MM.1S (cell line): ENCODE measurements around the gene RCSD1.

ENCODE experiments used
- EZH2 ChIP-seq: fragments of 300-600 bp; sonication (generic); optimal IDR thresholded peaks from 2 replicates; pipeline ENCODE3; 2017; ENCODE audit warnings: low read depth, mild to moderate bottlenecking, antibody characterized with exemption, low read length, mixed read lengths
- EZH2phosphoT487 ChIP-seq: fragments of 300-600 bp; sonication (generic); IDR thresholded peaks from 2 replicates; pipeline ENCODE4 v1.6.1; 2018; ENCODE audit warnings: antibody characterized with exemption, low read length
- TF ChIP-seq, protein P1 (sequence below): fragments of 300-600 bp; sonication (generic); IDR thresholded peaks from 2 replicates; pipeline ENCODE4 v1.5.1; 2016; ENCODE audit warnings: antibody characterized with exemption, low read length, mixed read lengths

DNA sequence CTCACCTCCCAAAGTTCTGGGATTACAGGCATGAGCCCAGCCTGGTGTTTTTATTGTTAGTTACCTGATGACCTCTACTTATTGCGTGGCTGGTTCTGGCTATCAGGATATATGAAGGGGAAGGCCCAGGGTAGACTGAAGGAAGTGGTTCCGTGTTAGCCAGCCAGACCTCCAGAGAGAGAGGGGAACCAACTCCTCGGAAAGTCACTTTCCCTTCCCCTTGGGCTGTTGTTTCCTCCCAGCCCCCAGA is 2.5 kb upstream of the RCSD1 start:
- TF ChIP-seq, protein P1, sequence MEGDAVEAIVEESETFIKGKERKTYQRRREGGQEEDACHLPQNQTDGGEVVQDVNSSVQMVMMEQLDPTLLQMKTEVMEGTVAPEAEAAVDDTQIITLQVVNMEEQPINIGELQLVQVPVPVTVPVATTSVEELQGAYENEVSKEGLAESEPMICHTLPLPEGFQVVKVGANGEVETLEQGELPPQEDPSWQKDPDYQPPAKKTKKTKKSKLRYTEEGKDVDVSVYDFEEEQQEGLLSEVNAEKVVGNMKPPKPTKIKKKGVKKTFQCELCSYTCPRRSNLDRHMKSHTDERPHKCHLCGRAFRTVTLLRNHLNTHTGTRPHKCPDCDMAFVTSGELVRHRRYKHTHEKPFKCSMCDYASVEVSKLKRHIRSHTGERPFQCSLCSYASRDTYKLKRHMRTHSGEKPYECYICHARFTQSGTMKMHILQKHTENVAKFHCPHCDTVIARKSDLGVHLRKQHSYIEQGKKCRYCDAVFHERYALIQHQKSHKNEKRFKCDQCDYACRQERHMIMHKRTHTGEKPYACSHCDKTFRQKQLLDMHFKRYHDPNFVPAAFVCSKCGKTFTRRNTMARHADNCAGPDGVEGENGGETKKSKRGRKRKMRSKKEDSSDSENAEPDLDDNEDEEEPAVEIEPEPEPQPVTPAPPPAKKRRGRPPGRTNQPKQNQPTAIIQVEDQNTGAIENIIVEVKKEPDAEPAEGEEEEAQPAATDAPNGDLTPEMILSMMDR: no peak
- TF ChIP-seq EZH2 (no peak), EZH2phosphoT487 (no peak)
